GM23338 (cell line): Measurements from ENCODE around the gene TRIM8. TPM values are rescaled to one million over a fixed set of nuclear protein-coding genes. Genes with fewer than 3 reads are reported as not detected.

Source experiments
- ATAC-seq: fragments of 200-7000 bp; cut with Tn5 transposase; 3 replicates; pipeline ENCODE4 v1.9.1; 2020
- DNase-seq: peaks from one replicate; pipeline ENCODE4 v3.0.0-alpha.2; 2015; ENCODE audit warnings: low spot score
- H2AFZ ChIP-seq: fragments of 200-600 bp; sonication (generic); 2 replicates; pipeline ENCODE4 v1.8.0; 2016; ENCODE audit warnings: antibody characterized with exemption, mild to moderate bottlenecking, moderate library complexity
- H3F3A ChIP-seq: fragments of 200-600 bp; sonication (generic); replicated peaks from 2 replicates; pipeline ENCODE4 v1.8.0; 2017; ENCODE audit warnings: antibody characterized with exemption, mixed run types, low read depth
- H3K27ac ChIP-seq: fragments of 200-600 bp; sonication (generic); 2 replicates; pipeline ENCODE4 v1.6.1; 2016; ENCODE audit warnings: low read depth
- H3K27me3 ChIP-seq: fragments of 200-600 bp; sonication (generic); 2 replicates; pipeline ENCODE4 v1.8.0; 2016; ENCODE audit warnings: mild to moderate bottlenecking, mixed run types, moderate library complexity; ENCODE audit not compliant: insufficient read depth
- H3K36me3 ChIP-seq: fragments of 200-600 bp; sonication (generic); 2 replicates; pipeline ENCODE4 v1.8.0; 2016; ENCODE audit warnings: mild to moderate bottlenecking; ENCODE audit not compliant: insufficient read depth
- H3K4me1 ChIP-seq: fragments of 200-600 bp; sonication (generic); 2 replicates; pipeline ENCODE4 v1.8.0; 2016; ENCODE audit warnings: mild to moderate bottlenecking, moderate library complexity; ENCODE audit not compliant: insufficient read depth
- H3K4me2 ChIP-seq: fragments of 200-600 bp; sonication (generic); 2 replicates; pipeline ENCODE4 v1.7.1; 2017; ENCODE audit warnings: mixed run types
- H3K4me3 ChIP-seq: fragments of 200-600 bp; sonication (generic); 2 replicates; pipeline ENCODE4 v1.6.1; 2016; ENCODE audit warnings: mixed run types
- H3K79me2 ChIP-seq: fragments of 200-600 bp; sonication (generic); replicated peaks from 2 replicates; pipeline ENCODE4 v1.8.0; 2017; ENCODE audit warnings: mild to moderate bottlenecking; ENCODE audit not compliant: insufficient read depth
- H3K9me2 ChIP-seq: fragments of 200-600 bp; sonication (generic); 2 replicates; pipeline ENCODE4 v1.8.0; 2017; ENCODE audit not compliant: insufficient read depth
- H4K20me1 ChIP-seq: fragments of 200-600 bp; sonication (generic); replicated peaks from 2 replicates; pipeline ENCODE4 v1.8.0; 2017; ENCODE audit warnings: mild to moderate bottlenecking; ENCODE audit not compliant: insufficient read depth
- H3K27ac Mint-ChIP-seq: 2 replicates; pipeline ENCODE4 v1.8.0; 2020; ENCODE audit warnings: inconsistent platforms, mild to moderate bottlenecking, moderate library complexity, mixed read lengths
- H3K27me3 Mint-ChIP-seq: 3 replicates; pipeline ENCODE4 v1.8.0; 2022; ENCODE audit warnings: low read depth, mild to moderate bottlenecking, moderate library complexity, mixed read lengths, inconsistent platforms; ENCODE audit not compliant: insufficient read depth, poor library complexity
- H3K36me3 Mint-ChIP-seq: 3 replicates; pipeline ENCODE4 v1.8.0; 2021; ENCODE audit warnings: low read depth, mild to moderate bottlenecking, inconsistent platforms, moderate library complexity, mixed read lengths
- H3K4me1 Mint-ChIP-seq: 3 replicates; pipeline ENCODE4 v1.8.0; 2020; ENCODE audit warnings: mild to moderate bottlenecking, inconsistent platforms, mixed read lengths
- H3K4me3 Mint-ChIP-seq: 3 replicates; pipeline ENCODE4 v1.8.0; 2021; ENCODE audit warnings: moderate library complexity, mild to moderate bottlenecking, inconsistent platforms, mixed read lengths
- H3K9me3 Mint-ChIP-seq: 3 replicates; pipeline ENCODE4 v1.8.0; 2020; ENCODE audit warnings: moderate library complexity, mild to moderate bottlenecking, inconsistent platforms, mixed read lengths
- CTCF ChIP-seq, 2 experiments: fragments of 200-600 bp in 1 of 2; sonication (generic) in 1 of 2; conservative IDR thresholded peaks; 2 replicates each; pipeline versions ENCODE4 v1.5.1 to v1.6.1; 2016 to 2017; ENCODE audit warnings: antibody characterized with exemption in 2 of 2, low read depth in 2 of 2, mild to moderate bottlenecking in 2 of 2, moderate library complexity in 1 of 2
- EZH2 ChIP-seq: fragments of 200-600 bp; sonication (generic); IDR thresholded peaks from one replicate; pipeline ENCODE4 v1.8.0; 2017; ENCODE audit warnings: antibody characterized with exemption, mild to moderate bottlenecking, low read depth; ENCODE audit not compliant: unreplicated experiment
- JUNB ChIP-seq: IDR thresholded peaks from one replicate; pipeline ENCODE4 v1.6.1; 2016; ENCODE audit warnings: antibody characterized with exemption; ENCODE audit not compliant: unreplicated experiment
- NANOG ChIP-seq: IDR thresholded peaks from 2 replicates; pipeline ENCODE4 v1.6.1; 2016; ENCODE audit warnings: antibody characterized with exemption, borderline replicate concordance
- REST ChIP-seq: IDR thresholded peaks from one replicate; pipeline ENCODE4 v1.6.1; 2018; ENCODE audit warnings: antibody characterized with exemption; ENCODE audit not compliant: unreplicated experiment
- ZNF331 ChIP-seq: fragments of 250-450 bp; sonication (Bioruptor Pico); IDR thresholded peaks from 2 replicates; pipeline ENCODE4 v1.5.0; 2020; ENCODE audit warnings: low read depth, mild to moderate bottlenecking, moderate library complexity
- polyA plus RNA-seq: library from polyadenylated mRNA; unstranded; fragments of >200 nt; fragmentation: Nextera tagmentation; extraction: Ambion mirVana; gene quantifications from 2 replicates; pipeline ENCODE4 v1.2.1, GENCODE V29; 2016
- total RNA-seq: library from RNA; depleted of rRNA; stranded (reverse); fragments of >200 nt; shearing (Covaris generic); gene quantifications from 2 replicates; pipeline ENCODE4 v1.2.3, GENCODE V29; 2014

Gene TRIM8
- total and polyA plus RNA-seq, 2 experiments from 2014 or later = 15.1 to 36.7 TPM

- DNase-seq = peak; percentile 80
- no peaks in the 10 kb centered on the region for H3F3A ChIP-seq
- H3K27ac ChIP-seq = no peak overlapping the region; the same call in 1 of the 2 replicates
- no peaks in the 10 kb centered on the region for H3K36me3 ChIP-seq
- no peak overlapping the region for H3K4me3 ChIP-seq
- Mint-ChIP-seq H3K27ac (peak overlapping the region; percentile 73; the same call in 1 of the 2 replicates), H3K27me3 (peaks cover 7% of the 10 kb centered on the region), H3K4me1 (peaks cover 28% of the 10 kb centered on the region), H3K36me3 (no peaks in the 10 kb centered on the region; the same call in 2 of the 3 replicates), H3K9me3 (no peaks in the 10 kb centered on the region), H3K4me3 (no peak overlapping the region; the same call in 2 of the 3 replicates)
- H3K4me1 ChIP-seq = peaks cover 3% of the 10 kb centered on the region; the same call in 1 of the 2 replicates
- no peaks in the 10 kb centered on the region for H4K20me1 ChIP-seq
- peak; percentile 87 for ATAC-seq
- H3K9me2 ChIP-seq = no peaks in the 10 kb centered on the region
- H3K4me2 ChIP-seq = 0 out of 2 replicates have a peak overlapping the region, but pooled peaks have one; percentile 55
- no peaks in the 10 kb centered on the region for H3K79me2 ChIP-seq
- TF ChIP-seq EZH2 = no peak
- peak; percentile 66 to 87 for TF ChIP-seq CTCF (conservative IDR thresholded peaks at IDR 0.05; ENCODE audit: low read depth in 2 of 2)
- no peak for TF ChIP-seq NANOG
- no peak overlapping the region for H2AFZ ChIP-seq
- no peaks in the 10 kb centered on the region for H3K27me3 ChIP-seq
Observed at GRCh38 chr10:102615361-102615760, 28.9 kb upstream of the TRIM8 start.

DNA sequence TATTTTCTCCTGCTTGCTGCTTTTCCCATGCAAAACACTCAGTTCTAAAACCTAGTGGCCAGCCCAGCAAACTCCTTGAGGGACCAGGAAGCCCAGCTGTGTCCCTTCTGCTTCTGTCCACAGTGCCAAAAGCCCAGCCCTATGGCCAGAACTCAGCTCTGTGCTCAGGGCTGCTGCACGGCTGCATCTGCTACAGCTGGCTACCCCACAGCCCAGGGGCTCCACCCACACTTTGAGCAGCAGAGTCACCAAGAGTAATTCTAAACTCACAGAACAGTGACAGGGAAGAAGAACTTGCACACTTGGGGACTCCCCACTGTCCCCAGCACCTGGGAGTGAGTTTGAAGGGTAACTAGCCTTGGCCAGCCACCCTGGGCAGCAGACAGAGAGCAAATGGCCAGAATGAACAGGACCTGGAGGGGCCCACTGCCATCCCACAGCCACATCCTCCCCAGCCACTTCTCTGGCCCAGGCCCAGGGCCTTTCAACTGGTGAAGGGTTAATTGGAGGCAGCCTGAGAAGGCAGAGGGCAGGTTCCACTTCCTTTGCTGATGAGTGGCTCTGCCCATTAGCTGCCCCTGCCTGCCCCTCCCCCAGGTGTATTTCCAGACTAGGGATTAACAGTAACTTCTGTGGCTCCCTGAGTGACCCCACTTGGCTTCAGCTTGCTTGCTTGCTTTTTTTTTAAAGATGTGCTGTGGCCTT, 28.1 kb upstream of the TRIM8 start:
- no peak for ATAC-seq
- peaks cover 3% of the 10 kb centered on the region; the same call in 1 of the 2 replicates for H3K4me1 ChIP-seq
- no peak for DNase-seq
- TF ChIP-seq JUNB (no peak), CTCF (conservative IDR thresholded peaks at IDR 0.05; ENCODE audit: low read depth in 2 of 2) (no peak), REST (no peak), NANOG (no peak), ZNF331 (no peak)

More for the DNA sequence above, 28.1 kb upstream of the TRIM8 start:
- no peak overlapping the region for H3K4me3 ChIP-seq
- H2AFZ ChIP-seq = no peak overlapping the region
- no peaks in the 10 kb centered on the region; the same call in 2 of the 3 replicates for H3K36me3 Mint-ChIP-seq
- no peak overlapping the region for H3K4me3 Mint-ChIP-seq
- no peak overlapping the region for H3K4me2 ChIP-seq
- no peaks in the 10 kb centered on the region for H4K20me1 ChIP-seq
- H3K27me3 ChIP-seq = no peaks in the 10 kb centered on the region
- H3K27ac ChIP-seq = no peak overlapping the region
- H3K27ac Mint-ChIP-seq = no peak overlapping the region
- no peaks in the 10 kb centered on the region for H3F3A ChIP-seq
- H3K36me3 ChIP-seq = no peaks in the 10 kb centered on the region
- H3K79me2 ChIP-seq = no peaks in the 10 kb centered on the region
- H3K4me1 Mint-ChIP-seq = peaks cover 31% of the 10 kb centered on the region
- H3K27me3 Mint-ChIP-seq = peaks cover 7% of the 10 kb centered on the region
- no peaks in the 10 kb centered on the region for H3K9me3 Mint-ChIP-seq
- no peaks in the 10 kb centered on the region for H3K9me2 ChIP-seq
